ENCODE results near the gene LMF1. TPM values are rescaled to one million over a fixed set of nuclear protein-coding genes. Genes with fewer than 3 reads are reported as not detected.

Gene LMF1
- total RNA-seq, 2 donors from 2014 or later = 16.4 to 21.8 TPM

- DNase-seq (ENCODE audit: low spot score) = no peak
- intact Hi-C loops (cut with DNase I) = no loop called here
Measured at GRCh38 chr16:974611-975261, 4.0 kb upstream of the LMF1 start.

GRCh38 chr16:974001-974601, 3.3 kb upstream of the LMF1 start:
- intact Hi-C loops (cut with DNase I) = no loop called here
- no peak for DNase-seq (ENCODE audit: low spot score)

GRCh38 chr16:973366-973765, 2.6 kb upstream of the LMF1 start:
- no peak for DNase-seq (ENCODE audit: low spot score)
- intact Hi-C loops (cut with DNase I) = no loop called here

GRCh38 chr16:972316-973002, 1.7 kb upstream of the LMF1 start:
- no peak for DNase-seq (ENCODE audit: low spot score)
- intact Hi-C loops (cut with DNase I) = no loop called here

GRCh38 chr16:971981-972315, 1.2 kb upstream of the LMF1 start:
- intact Hi-C loops (cut with DNase I) = no loop called here
- DNase-seq (ENCODE audit: low spot score) = no peak

- DNase-seq (ENCODE audit: low spot score) = no peak
- intact Hi-C loops (cut with DNase I) = no loop called here
Measured at GRCh38 chr16:971582-971905, 760 bp upstream of the LMF1 start.

GRCh38 chr16:970386-970765, 408 bp downstream of the LMF1 start:
- DNase-seq (ENCODE audit: low spot score) = no peak
- intact Hi-C loops (cut with DNase I) = no loop called here

- intact Hi-C loops (cut with DNase I) = no loop called here
Measured at GRCh38 chr16:969508-970385, 1.0 kb downstream of the LMF1 start.

GRCh38 chr16:968620-969019, 2.2 kb downstream of the LMF1 start:
- intact Hi-C loops (cut with DNase I) = no loop called here
- DNase-seq (ENCODE audit: low spot score) = no peak

More at GRCh38 chr16:969508-970385, 1.0 kb downstream of the LMF1 start:
- DNase-seq (ENCODE audit: low spot score) = no peak

- no peak for DNase-seq (ENCODE audit: low spot score)
- intact Hi-C loops (cut with DNase I) = no loop called here
Measured at GRCh38 chr16:967546-968295, 3.1 kb downstream of the LMF1 start.

GRCh38 chr16:967077-967541, 3.7 kb downstream of the LMF1 start:
- DNase-seq (ENCODE audit: low spot score) = no peak
- intact Hi-C loops (cut with DNase I) = no loop called here

- DNase-seq (ENCODE audit: low spot score) = no peak
- intact Hi-C loops (cut with DNase I) = no loop called here
Measured at GRCh38 chr16:966505-966904, 4.3 kb downstream of the LMF1 start.

GRCh38 chr16:966035-966434, 4.7 kb downstream of the LMF1 start:
- intact Hi-C loops (cut with DNase I) = no loop called here
- DNase-seq (ENCODE audit: low spot score) = no peak

GRCh38 chr16:965487-965886, 5.3 kb downstream of the LMF1 start:
- intact Hi-C loops (cut with DNase I) = no loop called here
- DNase-seq (ENCODE audit: low spot score) = peak; percentile 17

- intact Hi-C loops (cut with DNase I) = no loop called here
- DNase-seq (ENCODE audit: low spot score) = no peak
Measured at GRCh38 chr16:965036-965395, 5.8 kb downstream of the LMF1 start.

- no peak for DNase-seq (ENCODE audit: low spot score)
- intact Hi-C loops (cut with DNase I) = no loop called here
Measured at GRCh38 chr16:964356-965035, 6.3 kb downstream of the LMF1 start.

GRCh38 chr16:963913-964312, 6.9 kb downstream of the LMF1 start:
- intact Hi-C loops (cut with DNase I) = no loop called here
- DNase-seq (ENCODE audit: low spot score) = no peak

GRCh38 chr16:962901-963814, 7.6 kb downstream of the LMF1 start:
- DNase-seq (ENCODE audit: low spot score) = no peak
- intact Hi-C loops (cut with DNase I) = no loop called here
